HG03442 (cell line): ENCODE data around the gene PMAIP1.

Source experiments
- ATAC-seq: cut with Tn5 transposase; IDR thresholded peaks from one replicate; pipeline ENCODE4 v1.9.1; 2021; ENCODE audit warnings: mild to moderate bottlenecking, moderate library complexity; ENCODE audit not compliant: unreplicated experiment

The PMAIP1 gene

DNA sequence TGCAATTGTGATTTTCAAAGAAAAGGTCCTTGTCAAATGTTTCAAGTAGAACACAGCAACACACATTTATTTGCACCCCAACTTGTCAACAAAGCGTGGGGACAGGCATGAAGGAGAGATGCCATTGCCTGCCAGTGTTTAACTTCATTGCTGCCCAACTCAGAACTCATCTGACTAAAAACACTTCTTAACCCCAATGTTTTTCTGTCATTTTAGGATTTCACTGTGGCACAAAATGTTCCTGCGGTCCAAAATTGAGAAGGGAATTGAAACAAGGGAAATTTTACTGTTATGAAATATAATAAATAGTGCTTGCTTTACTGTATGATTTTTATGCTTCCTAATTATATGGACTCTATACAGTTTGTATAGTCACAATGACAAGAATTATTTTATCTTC is 45.7 kb downstream of the PMAIP1 start:
- no peak for ATAC-seq

- ATAC-seq: peak; percentile 64
Observed at GRCh38 chr18:59950215-59950944, 50.6 kb downstream of the PMAIP1 start.

DNA sequence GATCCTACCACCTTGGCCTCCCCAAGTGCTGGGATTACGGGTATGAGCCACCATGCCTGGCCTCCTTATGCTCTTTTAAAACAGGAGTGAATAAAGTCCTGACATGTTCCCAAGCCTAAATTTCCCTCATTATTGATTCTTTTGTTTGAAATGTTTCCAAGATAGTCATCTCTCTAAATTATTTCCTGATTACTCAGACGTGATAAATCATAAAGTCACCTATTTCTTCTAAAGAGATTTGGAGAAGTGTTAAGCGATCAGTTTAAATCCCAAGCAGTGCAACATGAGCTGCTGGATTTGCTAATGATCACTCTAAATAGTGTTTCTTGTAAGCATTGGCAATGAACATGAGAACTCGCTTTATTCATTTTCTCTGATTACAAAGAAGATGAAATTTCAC is 51.8 kb downstream of the PMAIP1 start:
- no peak for ATAC-seq

- peak; percentile 3 for ATAC-seq
Observed at GRCh38 chr18:59952283-59953007, 52.6 kb downstream of the PMAIP1 start.
